Measurements from ENCODE around the gene TSPAN9.

TSPAN9 gene

GRCh38 chr12:3135522-3136461 lies 58.6 kb downstream of the TSPAN9 start:
- peak; percentile 72 to 79 (median 72) for TF ChIP-seq CTCF (IDR thresholded peaks at IDR 0.05; ENCODE audit: unreplicated experiment in 3 of 3)

GRCh38 chr12:3136641-3137267 lies 59.6 kb downstream of the TSPAN9 start:
- no peaks in the 10 kb centered on the region for H3K27me3 Mint-ChIP-seq (ENCODE audit: low read depth)
- TF ChIP-seq CTCF (IDR thresholded peaks at IDR 0.05; ENCODE audit: unreplicated experiment in 3 of 3) = no peak
- H3K4me1 Mint-ChIP-seq = peaks cover 84% of the 10 kb centered on the region
- H3K4me3 Mint-ChIP-seq = no peak overlapping the region
- peak overlapping the region in 2 of 3 experiments; percentile 36 to 73 for H3K27ac Mint-ChIP-seq
- no peaks in the 10 kb centered on the region for H3K9me3 Mint-ChIP-seq
- H3K36me3 Mint-ChIP-seq (ENCODE audit: low read depth) = no peaks in the 10 kb centered on the region

More at GRCh38 chr12:3135522-3136461, 58.6 kb downstream of the TSPAN9 start:
- no peaks in the 10 kb centered on the region for H3K36me3 Mint-ChIP-seq (ENCODE audit: low read depth)
- peak overlapping the region; percentile 7 to 41 (median 36) for H3K27ac Mint-ChIP-seq
- H3K4me3 Mint-ChIP-seq = no peak overlapping the region
- no peaks in the 10 kb centered on the region for H3K9me3 Mint-ChIP-seq
- peaks cover 81% of the 10 kb centered on the region for H3K4me1 Mint-ChIP-seq
- H3K27me3 Mint-ChIP-seq (ENCODE audit: low read depth) = peaks cover 4% of the 10 kb centered on the region

GRCh38 chr12:3137268-3137781 lies 60.1 kb downstream of the TSPAN9 start:
- Mint-ChIP-seq H3K4me1 (peaks cover 84% of the 10 kb centered on the region), H3K36me3 (ENCODE audit: low read depth) (no peaks in the 10 kb centered on the region), H3K4me3 (peak overlapping the region in 1 of 3 experiments; percentile 3), H3K27ac (peak overlapping the region; percentile 54 to 85 (median 73)), H3K27me3 (ENCODE audit: low read depth) (no peaks in the 10 kb centered on the region), H3K9me3 (no peaks in the 10 kb centered on the region)
- TF ChIP-seq CTCF (IDR thresholded peaks at IDR 0.05; ENCODE audit: unreplicated experiment in 3 of 3) = no peak

GRCh38 chr12:3137814-3138445 lies 60.8 kb downstream of the TSPAN9 start:
- Mint-ChIP-seq H3K4me1 (peaks cover 84% of the 10 kb centered on the region), H3K27me3 (ENCODE audit: low read depth) (no peaks in the 10 kb centered on the region), H3K4me3 (peak overlapping the region in 1 of 3 experiments; percentile 3), H3K9me3 (no peaks in the 10 kb centered on the region), H3K36me3 (ENCODE audit: low read depth) (peaks cover 5% of the 10 kb centered on the region), H3K27ac (peak overlapping the region; percentile 54 to 85 (median 73))
- TF ChIP-seq CTCF (IDR thresholded peaks at IDR 0.05; ENCODE audit: unreplicated experiment in 3 of 3) = no peak

GRCh38 chr12:3138941-3139511 lies 61.8 kb downstream of the TSPAN9 start:
- Mint-ChIP-seq H3K9me3 (no peaks in the 10 kb centered on the region), H3K36me3 (ENCODE audit: low read depth) (peaks cover 5% of the 10 kb centered on the region), H3K27me3 (ENCODE audit: low read depth) (no peaks in the 10 kb centered on the region), H3K27ac (peak overlapping the region; percentile 82 to 88 (median 85)), H3K4me3 (peak overlapping the region; percentile 43 to 59 (median 56)), H3K4me1 (peaks cover 74% of the 10 kb centered on the region)
- no peak for TF ChIP-seq CTCF (IDR thresholded peaks at IDR 0.05; ENCODE audit: unreplicated experiment in 3 of 3)
